Hepatocyte (in vitro differentiated cells): ENCODE measurements around the gene DTX1.

Experiments used
- CTCF ChIP-seq: fragments of 200-600 bp; sonication (generic); IDR thresholded peaks from 2 replicates; pipeline ENCODE4 v1.5.1; 2016; ENCODE audit warnings: antibody characterized with exemption, mild to moderate bottlenecking; ENCODE audit not compliant: poor library complexity
- EZH2phosphoT487 ChIP-seq: fragments of 200-600 bp; sonication (generic); IDR thresholded peaks from one replicate; pipeline ENCODE4 v1.6.1; 2018; ENCODE audit warnings: antibody characterized with exemption, mild to moderate bottlenecking, low read depth, moderate library complexity; ENCODE audit not compliant: unreplicated experiment, severe bottlenecking

GRCh38 chr12:113113397-113113796, 56.9 kb downstream of the DTX1 start:
- no peak for TF ChIP-seq CTCF
- no peak for TF ChIP-seq EZH2phosphoT487
